DLD1 (cell line): ENCODE results near the gene BRMS1.
"Not testable (repeated sequence)": the region's sequence is repeated elsewhere in the genome, so short reads cannot be mapped to it uniquely, and the experiment has no call there.

Experiments used
- in situ Hi-C: cut with HindIII; loops from 2 replicates; pipeline ENCODE4 v1.10.0; 2017; ENCODE audit warnings: low sequenced_read_pairs

BRMS1 gene

GRCh38 chr11:66311965-66312548 is 32.8 kb downstream of the BRMS1 start:
- in situ Hi-C loops = no loop called here

- in situ Hi-C loops = no loop called here
Measured at GRCh38 chr11:66311470-66311964, 33.4 kb downstream of the BRMS1 start.

- in situ Hi-C loops = not testable (repeated sequence)
Measured at GRCh38 chr11:66310803-66311440, 34.0 kb downstream of the BRMS1 start.

GRCh38 chr11:66310324-66310723 is 34.6 kb downstream of the BRMS1 start:
- in situ Hi-C loops = no loop called here

GRCh38 chr11:66309475-66309874 is 35.4 kb downstream of the BRMS1 start:
- in situ Hi-C loops = no loop called here

DNA sequence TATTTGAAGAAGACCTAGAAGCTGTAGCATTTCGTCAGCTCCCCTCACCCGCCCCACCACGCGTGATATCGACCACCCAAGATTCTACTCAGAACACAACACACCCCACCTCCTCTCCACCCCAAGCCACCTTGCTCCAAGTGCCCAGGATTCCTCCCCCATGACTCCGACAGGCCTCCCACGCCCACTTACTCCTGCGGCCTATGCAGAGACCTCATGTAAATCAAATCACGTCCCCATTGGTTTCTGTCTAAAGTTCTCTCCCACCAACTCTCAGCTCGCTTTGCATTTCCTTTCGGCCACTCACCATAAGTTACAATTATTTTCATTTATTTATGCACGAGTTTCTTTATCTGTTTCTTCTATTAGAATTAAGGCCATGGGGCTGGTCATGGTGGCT is 42.2 kb downstream of the BRMS1 start:
- in situ Hi-C loops = no loop called here

- in situ Hi-C loops = no loop called here
Measured at GRCh38 chr11:66299186-66299585, 45.7 kb downstream of the BRMS1 start.

DNA sequence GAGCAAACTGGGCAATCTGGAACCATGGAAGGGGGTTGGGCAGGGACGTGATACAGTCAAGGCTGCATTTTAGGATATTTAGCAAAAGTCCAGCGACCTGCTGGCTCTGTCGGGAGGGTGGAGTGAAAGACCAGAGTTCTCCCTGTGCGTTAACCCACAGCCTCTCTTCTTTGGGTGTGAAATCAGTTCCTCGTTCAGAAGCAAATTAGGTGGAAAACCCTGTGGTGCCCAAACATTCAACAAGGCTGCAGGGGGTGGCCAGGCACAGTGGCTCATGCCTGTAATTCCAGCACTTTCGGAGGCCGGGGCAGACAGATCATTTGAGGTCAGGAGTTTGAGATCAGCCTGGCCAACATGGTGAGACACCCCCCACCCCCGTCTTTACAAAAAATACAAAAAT is 47.3 kb downstream of the BRMS1 start:
- in situ Hi-C loops = no loop called here

DNA sequence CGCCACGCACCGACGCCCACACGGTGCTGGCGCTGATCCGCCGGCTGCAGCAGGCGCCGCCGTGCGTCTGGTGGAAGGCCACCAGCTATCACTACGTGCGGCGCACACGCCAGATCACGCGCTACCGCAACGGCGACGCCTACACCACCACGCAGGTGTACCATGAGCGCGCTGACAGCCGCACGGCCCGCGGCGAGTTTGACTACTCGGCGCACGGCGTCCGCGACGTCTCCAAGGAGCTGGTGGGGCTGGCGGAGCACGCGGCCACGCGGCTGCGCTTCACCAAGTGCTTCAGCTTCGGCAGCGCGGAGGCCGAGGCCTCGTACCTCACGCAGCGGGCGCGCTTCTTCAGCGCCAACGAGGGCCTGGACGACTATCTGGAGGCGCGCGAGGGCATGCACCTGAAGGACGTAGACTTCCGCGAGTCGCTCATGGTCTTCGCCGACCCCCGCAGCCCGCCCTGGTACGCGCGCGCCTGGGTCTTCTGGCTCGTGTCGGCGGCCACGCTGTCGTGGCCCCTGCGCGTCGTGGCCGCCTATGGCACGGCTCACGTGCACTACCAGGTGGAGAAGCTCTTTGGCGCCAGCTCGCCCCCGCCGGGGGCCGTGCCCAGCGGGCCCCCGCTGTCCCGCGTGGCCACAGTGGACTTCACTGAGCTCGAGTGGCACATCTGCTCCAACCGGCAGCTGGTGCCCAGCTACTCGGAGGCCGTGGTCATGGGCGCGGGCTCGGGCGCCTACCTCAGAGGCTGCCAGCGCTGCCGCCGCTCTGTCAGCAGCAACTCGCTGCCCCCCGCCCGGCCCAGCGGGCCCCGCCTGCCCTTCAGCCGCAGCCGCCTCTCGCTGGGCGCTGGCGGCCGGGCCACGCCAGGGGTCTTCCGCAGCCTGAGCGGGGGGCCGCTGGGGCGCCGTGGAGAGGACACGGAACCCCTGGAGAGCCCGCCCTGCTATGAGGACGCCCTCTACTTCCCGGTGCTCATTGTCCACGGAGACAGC is 50.0 kb downstream of the BRMS1 start:
- in situ Hi-C loops = no loop called here

DNA sequence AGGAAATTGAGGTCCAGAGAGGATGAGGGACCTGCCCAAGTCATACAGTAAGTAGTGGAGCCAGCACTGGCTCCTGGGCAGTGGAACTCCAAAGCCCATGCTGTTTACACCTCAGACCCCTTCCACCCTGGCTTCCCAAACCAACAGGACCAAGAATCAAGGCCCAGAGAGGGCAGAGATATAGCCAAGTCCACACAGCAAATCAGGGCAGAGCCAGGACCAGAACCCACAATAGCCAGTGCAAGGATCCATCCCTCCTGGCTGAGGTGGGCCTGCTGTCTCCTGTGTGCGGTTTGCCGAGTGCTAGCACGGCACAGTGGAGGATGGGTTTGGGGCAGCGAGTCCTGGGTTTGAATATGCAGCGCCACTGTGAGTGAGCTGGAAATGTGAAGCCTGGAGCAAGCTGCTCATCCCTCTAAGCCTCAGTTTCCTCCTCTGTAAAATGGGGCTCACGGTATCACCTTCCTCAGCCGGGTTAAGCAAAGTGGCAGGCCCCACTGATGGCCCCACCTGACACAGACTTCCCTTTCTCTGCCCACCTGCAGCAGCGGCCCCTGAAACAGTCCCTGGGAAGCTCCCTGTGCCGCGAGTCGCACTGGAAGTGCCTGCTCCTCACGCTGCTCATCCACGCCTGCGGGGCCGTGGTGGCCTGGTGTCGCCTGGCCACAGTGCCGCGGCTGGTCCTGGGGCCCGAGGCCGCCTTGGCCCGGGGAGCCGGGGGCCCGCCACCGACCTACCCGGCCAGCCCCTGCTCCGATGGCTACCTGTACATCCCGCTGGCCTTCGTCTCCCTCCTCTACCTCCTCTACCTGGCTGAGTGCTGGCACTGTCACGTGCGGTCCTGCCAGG is 50.9 kb downstream of the BRMS1 start:
- in situ Hi-C loops = no loop called here

- in situ Hi-C loops = no loop called here
Measured at GRCh38 chr11:66293352-66293751, 51.6 kb downstream of the BRMS1 start.

DNA sequence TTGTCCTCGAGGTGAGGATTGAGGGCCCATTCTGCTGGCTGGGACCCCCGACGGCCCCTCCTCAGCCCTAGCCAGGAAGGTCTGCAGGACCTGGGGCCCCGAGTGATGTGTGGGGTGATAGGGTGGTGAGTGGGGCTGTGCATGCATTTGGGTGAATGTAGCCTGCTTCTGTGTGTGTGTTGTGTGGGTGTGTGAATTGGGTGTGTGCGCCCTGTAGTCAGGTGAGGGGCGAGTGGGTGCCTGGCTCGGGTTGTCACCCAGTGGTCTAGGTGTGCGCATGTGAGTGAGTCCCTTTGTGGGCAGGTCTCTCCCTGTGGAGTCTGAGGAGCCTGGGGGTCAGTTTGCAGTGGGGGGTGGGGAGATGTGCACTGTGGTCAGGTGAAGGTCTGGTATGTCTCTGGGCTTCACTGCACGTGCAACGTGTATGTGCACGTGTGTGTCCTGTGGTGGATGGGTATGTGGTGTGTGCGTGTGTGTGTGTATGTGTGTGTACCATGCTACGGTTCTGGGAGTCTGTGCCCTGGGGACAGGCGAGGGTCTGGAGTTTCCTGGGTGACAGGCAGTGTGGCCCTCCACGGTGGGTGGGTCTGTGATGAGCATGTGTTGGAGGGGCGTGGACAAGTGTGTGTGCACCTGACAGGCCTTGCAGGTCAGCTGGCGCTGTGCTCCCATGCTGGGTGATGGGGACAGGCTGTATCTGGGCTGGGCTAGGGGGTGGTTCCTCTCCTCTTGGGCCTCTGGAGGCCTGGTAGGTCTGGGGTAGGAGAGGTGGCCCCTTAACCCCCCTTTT is 52.2 kb downstream of the BRMS1 start:
- in situ Hi-C loops = no loop called here

GRCh38 chr11:66291706-66292542 is 53.0 kb downstream of the BRMS1 start, which contains the start of gene TMEM151A:
Gene TMEM151A (plus strand): TSS chr11:66291894. CDS start chr11:66292014, 120 bp downstream.
- in situ Hi-C loops = no loop called here

GRCh38 chr11:66291303-66291705 is 53.6 kb downstream of the BRMS1 start:
- in situ Hi-C loops = no loop called here

GRCh38 chr11:66290330-66290621 is 54.6 kb downstream of the BRMS1 start:
- in situ Hi-C loops = no loop called here

DNA sequence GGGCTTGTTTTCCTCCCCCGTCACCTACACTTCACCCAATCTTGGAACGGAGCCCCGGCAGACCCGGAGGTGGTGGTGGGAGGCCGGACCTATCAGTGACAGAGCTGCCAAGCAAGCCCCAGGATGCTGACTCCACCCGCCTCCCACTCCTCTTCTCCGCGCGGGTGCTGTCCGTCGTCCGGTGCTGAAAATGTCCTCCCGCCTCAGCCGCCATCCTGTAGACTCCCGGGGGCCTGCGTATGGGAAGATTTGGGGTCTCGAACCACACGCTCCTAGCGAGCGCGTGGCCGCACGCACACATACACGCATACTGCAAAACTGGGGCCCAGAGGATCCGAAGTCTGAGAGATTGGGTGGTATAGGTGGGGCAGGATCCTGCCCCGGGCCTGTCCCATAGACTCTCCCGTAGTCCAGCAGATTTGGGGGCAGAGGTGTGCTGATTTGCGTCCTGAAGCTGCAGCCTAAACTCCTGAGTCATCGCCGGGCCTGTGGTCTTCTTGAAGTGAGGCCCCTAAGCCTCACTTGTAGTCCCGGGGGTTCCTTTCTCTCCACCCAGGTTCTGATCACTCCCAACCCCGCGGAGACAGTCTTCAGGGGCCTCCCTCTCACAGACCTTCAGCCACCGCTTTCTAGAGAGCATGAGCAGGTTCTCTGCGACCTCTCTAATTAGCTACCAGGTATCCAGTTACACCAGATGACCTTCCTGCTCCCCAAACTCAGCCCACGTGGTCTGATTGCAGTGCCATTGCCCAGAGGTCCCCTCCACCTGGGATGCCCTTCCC is 55.2 kb downstream of the BRMS1 start:
- in situ Hi-C loops = no loop called here

DNA sequence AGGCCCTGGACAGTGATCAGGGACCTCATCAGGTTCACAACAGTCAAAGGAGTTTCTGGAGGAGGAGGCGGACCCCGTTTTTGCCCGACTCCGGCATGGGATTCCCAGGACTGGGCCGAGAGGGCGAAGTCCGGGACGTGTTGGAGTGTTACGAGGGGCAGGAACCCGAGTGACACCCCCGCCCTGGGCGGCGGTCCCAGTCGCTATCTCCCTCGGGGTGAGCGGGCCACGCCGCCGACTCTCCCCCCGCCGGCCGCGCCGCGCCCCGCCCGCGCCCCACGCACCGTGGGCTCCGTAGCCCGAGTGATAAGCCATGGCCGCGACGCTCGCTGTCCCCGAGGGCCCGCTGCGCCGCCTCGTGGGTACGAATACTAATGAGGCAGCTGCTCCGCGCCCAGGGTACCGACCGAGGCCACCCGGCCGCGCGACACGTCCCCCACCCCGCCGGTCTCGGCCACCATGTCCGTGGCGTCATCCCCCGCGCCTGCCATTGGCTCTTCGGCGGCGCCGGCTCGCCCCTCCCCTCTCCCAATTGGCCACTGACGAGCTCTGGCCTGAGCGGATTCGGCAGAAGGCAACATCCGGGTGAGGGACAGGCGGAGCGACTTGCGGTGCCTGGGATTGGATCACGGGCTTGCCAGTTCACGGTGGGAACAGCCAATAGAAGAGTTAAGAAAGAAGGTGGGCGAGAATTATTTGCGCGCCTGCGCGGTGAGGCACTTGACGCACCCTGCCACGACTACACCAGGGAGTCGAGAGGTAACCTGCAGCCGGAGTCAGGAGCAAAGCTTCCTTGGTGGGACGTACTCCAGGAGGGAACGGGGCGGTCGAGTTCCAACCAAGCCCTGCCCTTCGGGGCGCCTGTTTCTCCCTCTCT is 56.0 kb downstream of the BRMS1 start, which contains the start of gene YIF1A:
TSS of gene YIF1A (minus strand) at position 473 of the 877 bp plus-strand sequence. CDS start at position 315, 158 bp downstream.
- in situ Hi-C loops = no loop called here
